HG03060 (cell line): ENCODE measurements around the gene ITFG1.

Experiments
- ATAC-seq: cut with Tn5 transposase; IDR thresholded peaks from one replicate; pipeline ENCODE4 v1.9.1; 2021; ENCODE audit warnings: low read depth, moderate number of reproducible peaks; ENCODE audit not compliant: unreplicated experiment

The ITFG1 gene

GRCh38 chr16:47460711-47461597 lies at the start of gene ITFG1, which contains the start of gene PHKB:
Gene ITFG1 (minus strand): TSS chr16:47461063. CDS start chr16:47461045, 18 bp downstream.
Gene PHKB (plus strand): TSS chr16:47461331. CDS start chr16:47461351, 20 bp downstream.
- ATAC-seq, result peak; percentile 58

GRCh38 chr16:47507701-47508100 lies 46.8 kb upstream of the ITFG1 start:
- no peak for ATAC-seq

DNA sequence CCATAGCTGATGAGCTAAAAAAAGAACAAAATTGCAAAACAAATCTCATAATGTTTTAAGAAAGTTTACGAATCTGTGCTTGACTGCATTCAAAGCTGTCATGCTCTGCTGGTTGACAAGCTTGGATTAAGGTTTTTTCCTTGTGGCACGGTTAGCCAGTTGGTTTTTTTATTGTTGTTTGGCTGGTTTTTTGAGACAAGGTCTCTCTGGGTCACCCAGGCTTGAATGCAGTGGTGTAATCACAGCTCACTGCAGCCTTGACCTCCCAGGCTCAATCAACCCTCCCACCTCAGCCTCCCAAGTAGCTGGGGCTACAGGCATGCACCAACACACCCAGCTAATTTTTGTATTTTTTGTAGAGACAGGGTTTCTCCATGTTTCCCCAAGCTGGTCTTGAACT lies 45.9 kb upstream of the ITFG1 start:
- ATAC-seq, result no peak

- ATAC-seq, result no peak
Measured at GRCh38 chr16:47504599-47504998, 43.7 kb upstream of the ITFG1 start.

DNA sequence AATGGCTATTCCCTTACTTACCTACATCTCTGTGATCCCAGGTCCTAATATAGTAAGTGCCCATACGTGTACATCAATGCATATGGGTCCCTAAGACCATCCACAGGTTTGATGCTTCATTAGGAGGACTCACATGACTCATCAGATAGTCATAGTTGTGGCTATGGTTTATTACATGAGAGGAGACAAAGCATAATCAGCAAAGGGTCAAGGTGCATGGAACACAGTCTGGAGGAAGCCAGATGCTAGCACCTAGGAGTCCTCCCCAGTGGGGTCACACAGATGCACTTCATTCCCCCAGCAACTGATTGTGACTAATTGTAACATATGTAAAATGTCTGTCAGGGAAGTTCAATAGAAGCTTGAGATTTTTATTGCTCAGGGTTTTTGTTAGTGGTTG lies 43.1 kb upstream of the ITFG1 start:
- no peak for ATAC-seq

- no peak for ATAC-seq
Measured at GRCh38 chr16:47499700-47500264, 38.9 kb upstream of the ITFG1 start.

- ATAC-seq, result no peak
Measured at GRCh38 chr16:47499080-47499699, 38.3 kb upstream of the ITFG1 start.

- peak; percentile 56 for ATAC-seq
Measured at GRCh38 chr16:47493381-47494337, 32.8 kb upstream of the ITFG1 start.

DNA sequence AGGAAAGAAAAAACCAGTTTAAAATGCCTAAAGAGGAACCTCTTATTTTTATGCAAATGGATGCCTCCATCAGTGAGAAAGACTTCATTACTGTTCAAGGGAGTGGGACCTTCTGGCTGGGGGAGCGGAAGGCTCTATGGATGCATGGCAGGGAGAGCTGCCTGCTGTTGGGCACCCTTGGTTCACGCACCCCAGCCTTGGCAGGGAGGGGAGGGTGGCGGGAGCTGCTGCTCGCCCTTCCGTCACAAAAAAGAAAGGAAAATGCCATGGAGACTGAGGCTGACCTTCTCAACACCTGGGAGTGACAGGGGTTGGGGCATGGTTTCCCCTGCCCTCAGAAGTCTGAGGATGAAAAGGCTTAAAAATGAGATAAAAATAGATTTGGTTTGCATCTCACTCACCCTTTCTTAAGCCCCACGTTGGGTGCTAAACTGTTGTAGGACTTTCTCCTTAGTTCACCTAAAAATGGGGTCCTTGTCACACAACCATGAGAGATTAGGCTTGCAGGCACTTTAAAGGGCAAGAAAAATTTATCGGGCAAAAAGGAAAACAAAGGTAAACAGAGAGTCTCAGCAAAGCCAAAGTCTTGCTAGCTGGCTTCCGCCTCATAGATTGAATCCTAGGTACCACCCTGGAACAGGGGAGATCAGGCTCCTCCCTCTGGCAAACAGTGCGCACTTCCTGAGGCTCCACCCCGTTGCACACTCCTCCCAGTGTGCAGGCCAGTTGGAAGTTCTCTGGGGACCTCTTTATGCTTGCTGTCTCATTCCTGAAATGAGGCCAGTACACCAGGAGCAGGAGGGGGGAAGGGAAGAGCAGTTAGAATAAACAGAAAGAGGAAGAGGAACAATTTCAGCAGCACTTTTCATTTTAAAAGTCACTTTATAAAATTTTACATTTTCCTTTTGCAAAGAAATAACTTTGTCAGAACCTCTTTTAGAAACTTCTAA lies 31.8 kb upstream of the ITFG1 start:
- peak; percentile 58 for ATAC-seq

DNA sequence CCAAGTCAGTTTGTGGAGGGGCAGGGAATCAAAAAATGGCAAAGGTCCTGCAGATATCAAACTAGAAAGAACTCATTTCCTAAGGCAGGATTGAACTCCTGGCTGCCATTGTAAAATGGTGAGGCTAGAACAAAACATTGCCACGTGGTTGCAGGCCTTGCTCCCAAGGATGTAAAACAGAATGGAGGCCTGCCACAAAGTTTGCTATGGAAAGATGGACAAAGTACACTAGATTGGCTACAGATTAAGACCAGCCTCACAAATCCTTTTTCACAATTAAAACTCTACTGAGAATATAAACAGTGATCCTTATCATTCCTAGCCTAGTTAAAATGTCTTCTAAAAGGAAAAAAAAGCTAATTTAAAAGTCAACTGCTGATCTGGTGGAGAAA lies 31.2 kb upstream of the ITFG1 start:
- ATAC-seq, result no peak

- no peak for ATAC-seq
Measured at GRCh38 chr16:47490471-47490870, 29.6 kb upstream of the ITFG1 start.

- no peak for ATAC-seq
Measured at GRCh38 chr16:47488051-47488450, 27.2 kb upstream of the ITFG1 start.

- ATAC-seq, result no peak
Measured at GRCh38 chr16:47486856-47487255, 26.0 kb upstream of the ITFG1 start.

DNA sequence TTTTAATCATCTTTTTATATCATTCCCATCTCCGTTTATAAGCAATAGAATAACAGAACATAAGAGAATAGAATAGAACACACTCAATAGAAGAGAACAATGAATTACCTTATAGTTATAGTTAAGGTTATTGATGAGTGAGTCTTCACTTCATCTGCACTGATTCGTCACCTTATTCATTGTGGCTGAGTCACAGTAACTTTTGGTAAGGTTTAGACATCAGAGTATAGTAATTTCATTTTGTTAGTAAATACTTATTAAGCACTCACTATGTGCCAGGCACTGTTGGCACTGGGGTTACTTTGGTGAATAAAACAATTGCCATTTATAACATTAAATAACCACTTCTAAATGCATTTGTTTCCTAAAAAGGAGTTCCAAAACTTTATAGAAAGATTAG lies 22.8 kb upstream of the ITFG1 start:
- no peak for ATAC-seq

DNA sequence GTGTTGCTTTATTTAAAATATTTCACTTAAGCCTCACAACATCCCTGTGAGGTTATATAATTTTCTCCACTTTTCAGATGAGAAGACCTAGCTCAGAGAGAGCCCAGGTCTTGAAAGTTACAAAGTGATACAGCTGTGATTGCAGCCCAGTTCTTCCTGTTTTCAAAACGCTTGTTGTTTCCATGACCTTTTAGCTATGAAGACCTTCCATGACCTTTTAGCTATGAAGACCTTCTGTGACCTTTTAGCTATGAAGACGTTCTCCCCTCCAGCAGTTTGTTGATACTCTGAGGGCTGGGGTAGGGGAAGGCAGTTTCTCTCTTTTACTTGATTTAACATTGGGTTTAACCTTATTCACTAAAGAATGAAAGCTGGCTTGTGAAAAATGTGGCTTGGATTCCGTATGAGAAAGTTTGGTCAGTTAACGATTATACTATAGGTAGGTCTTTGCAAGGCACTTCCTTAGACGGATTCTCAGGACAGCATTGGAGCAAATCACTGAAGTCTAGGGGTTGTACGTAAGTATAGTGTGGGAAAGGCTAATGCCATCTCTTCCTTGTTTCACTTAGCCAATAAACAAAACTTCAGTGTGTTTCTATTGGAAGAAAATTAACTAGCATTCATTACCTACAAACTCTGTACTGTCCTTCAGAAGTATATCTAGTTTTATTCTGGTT lies 21.0 kb upstream of the ITFG1 start:
- ATAC-seq, result no peak

GRCh38 chr16:47480410-47480809 lies 19.5 kb upstream of the ITFG1 start:
- ATAC-seq, result no peak

DNA sequence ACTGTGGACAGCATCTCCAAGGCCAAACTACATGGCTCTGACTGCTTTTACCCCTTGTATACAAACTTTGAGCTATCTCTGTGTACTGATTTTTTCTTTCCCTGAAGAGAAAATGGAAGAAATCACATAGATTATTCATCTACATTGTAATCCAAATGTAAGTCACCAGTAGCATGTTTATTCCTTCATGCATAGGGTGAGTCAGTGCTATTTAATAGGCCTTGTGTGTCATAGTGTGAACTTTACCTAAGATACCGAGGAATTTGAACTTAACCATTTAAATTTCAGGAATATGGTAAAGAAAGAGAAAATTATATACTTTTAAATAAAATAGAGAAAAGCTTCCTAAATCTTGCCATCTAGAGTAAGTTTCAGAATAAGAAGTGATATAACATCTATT lies 16.8 kb upstream of the ITFG1 start:
- ATAC-seq, result no peak

- ATAC-seq, result no peak
Measured at GRCh38 chr16:47476654-47477345, 15.9 kb upstream of the ITFG1 start.
